Dendritic cell treated with granulocyte-macrophage colony-stimulating factor and Interleukin-4, amounts not matched to agents 40 ng/mL and 50 ng/mL, for 4 days (primary cell): ENCODE data around the gene ASCL2.

Experiments used
- H3K27ac Mint-ChIP-seq: one replicate; pipeline ENCODE4 v1.8.0; 2022; ENCODE audit warnings: mild to moderate bottlenecking, mixed read lengths
- H3K27me3 Mint-ChIP-seq: one replicate; pipeline ENCODE4 v1.8.0; 2022; ENCODE audit warnings: mild to moderate bottlenecking, mixed read lengths
- H3K36me3 Mint-ChIP-seq: one replicate; pipeline ENCODE4 v1.8.0; 2022; ENCODE audit warnings: low read depth, mixed read lengths
- H3K4me1 Mint-ChIP-seq: one replicate; pipeline ENCODE4 v1.8.0; 2022; ENCODE audit warnings: low read depth, mixed read lengths
- H3K4me3 Mint-ChIP-seq: one replicate; pipeline ENCODE4 v1.8.0; 2022; ENCODE audit warnings: mild to moderate bottlenecking, moderate library complexity, mixed read lengths
- H3K9me3 Mint-ChIP-seq: one replicate; pipeline ENCODE4 v1.8.0; 2022; ENCODE audit warnings: mixed read lengths
- intact Hi-C: fragments of 100-400 bp; cut with micrococcal nuclease; formaldehyde crosslinking; loops from one replicate; pipeline ENCODE4 v1.15.0; 2022

ASCL2 gene

GRCh38 chr11:2312232-2313042, 42.0 kb upstream of the ASCL2 start:
- H3K36me3 Mint-ChIP-seq = peaks cover 51% of the 10 kb centered on the region
- H3K9me3 Mint-ChIP-seq = no peaks in the 10 kb centered on the region
- peaks cover 13% of the 10 kb centered on the region for H3K27me3 Mint-ChIP-seq
- peaks cover 22% of the 10 kb centered on the region for H3K4me1 Mint-ChIP-seq
- intact Hi-C loops = no loop called here
- no peak overlapping the region for H3K4me3 Mint-ChIP-seq
- no peak overlapping the region for H3K27ac Mint-ChIP-seq

GRCh38 chr11:2311353-2312133, 41.2 kb upstream of the ASCL2 start:
- Mint-ChIP-seq H3K27ac (no peak overlapping the region), H3K36me3 (peaks cover 51% of the 10 kb centered on the region), H3K4me1 (peaks cover 31% of the 10 kb centered on the region), H3K9me3 (no peaks in the 10 kb centered on the region), H3K4me3 (no peak overlapping the region), H3K27me3 (peaks cover 9% of the 10 kb centered on the region)
- intact Hi-C loops = no loop called here

- no peaks in the 10 kb centered on the region for H3K9me3 Mint-ChIP-seq
- intact Hi-C loops = no loop called here
- H3K27ac Mint-ChIP-seq = no peak overlapping the region
- peaks cover 9% of the 10 kb centered on the region for H3K27me3 Mint-ChIP-seq
- peaks cover 38% of the 10 kb centered on the region for H3K4me1 Mint-ChIP-seq
- H3K4me3 Mint-ChIP-seq = no peak overlapping the region
- peaks cover 52% of the 10 kb centered on the region for H3K36me3 Mint-ChIP-seq
Observed at GRCh38 chr11:2310786-2311352, 40.5 kb upstream of the ASCL2 start.

GRCh38 chr11:2310073-2310785, 39.8 kb upstream of the ASCL2 start:
- Mint-ChIP-seq H3K9me3 (no peaks in the 10 kb centered on the region), H3K4me1 (peaks cover 44% of the 10 kb centered on the region), H3K27ac (no peak overlapping the region), H3K36me3 (peaks cover 51% of the 10 kb centered on the region), H3K4me3 (no peak overlapping the region), H3K27me3 (peaks cover 9% of the 10 kb centered on the region)
- intact Hi-C loops = no loop called here

- intact Hi-C loops = loop anchor here (10.0 kb wide), 1 partner anchor 575 kb away; the partner anchor contains the start of gene CDKN1C
Observed at GRCh38 chr11:2309251-2310072, 39.1 kb upstream of the ASCL2 start.

GRCh38 chr11:2308713-2309112, 38.3 kb upstream of the ASCL2 start:
- Mint-ChIP-seq H3K4me1 (peaks cover 59% of the 10 kb centered on the region), H3K36me3 (peaks cover 61% of the 10 kb centered on the region), H3K27me3 (peaks cover 9% of the 10 kb centered on the region), H3K9me3 (no peaks in the 10 kb centered on the region), H3K4me3 (no peak overlapping the region), H3K27ac (no peak overlapping the region)
- intact Hi-C loops = loop anchor here (10.0 kb wide), 1 partner anchor 576 kb away; the partner anchor contains the start of gene CDKN1C

More at GRCh38 chr11:2309251-2310072, 39.1 kb upstream of the ASCL2 start:
- no peak overlapping the region for H3K4me3 Mint-ChIP-seq
- peaks cover 52% of the 10 kb centered on the region for H3K4me1 Mint-ChIP-seq
- peaks cover 9% of the 10 kb centered on the region for H3K27me3 Mint-ChIP-seq
- no peak overlapping the region for H3K27ac Mint-ChIP-seq
- H3K36me3 Mint-ChIP-seq = peaks cover 55% of the 10 kb centered on the region
- no peaks in the 10 kb centered on the region for H3K9me3 Mint-ChIP-seq

GRCh38 chr11:2307501-2308331, 37.3 kb upstream of the ASCL2 start:
- H3K9me3 Mint-ChIP-seq = no peaks in the 10 kb centered on the region
- H3K4me1 Mint-ChIP-seq = peaks cover 64% of the 10 kb centered on the region
- intact Hi-C loops = loop anchor here (10.0 kb wide), 1 partner anchor 577 kb away; the partner anchor contains the start of gene CDKN1C
- no peak overlapping the region for H3K27ac Mint-ChIP-seq
- H3K36me3 Mint-ChIP-seq = peaks cover 65% of the 10 kb centered on the region
- H3K27me3 Mint-ChIP-seq = peaks cover 9% of the 10 kb centered on the region
- no peak overlapping the region for H3K4me3 Mint-ChIP-seq

GRCh38 chr11:2306877-2307500, 36.6 kb upstream of the ASCL2 start:
- H3K9me3 Mint-ChIP-seq = no peaks in the 10 kb centered on the region
- intact Hi-C loops = loop anchor here (10.0 kb wide), 1 partner anchor 578 kb away; the partner anchor contains the start of gene CDKN1C
- no peak overlapping the region for H3K4me3 Mint-ChIP-seq
- H3K4me1 Mint-ChIP-seq = peaks cover 66% of the 10 kb centered on the region
- peaks cover 7% of the 10 kb centered on the region for H3K27me3 Mint-ChIP-seq
- H3K27ac Mint-ChIP-seq = peak overlapping the region; percentile 64
- H3K36me3 Mint-ChIP-seq = peaks cover 72% of the 10 kb centered on the region

- Mint-ChIP-seq H3K4me1 (peaks cover 61% of the 10 kb centered on the region), H3K27ac (peak overlapping the region; percentile 64)
- intact Hi-C loops = loop anchor here (10.0 kb wide), 1 partner anchor 578 kb away; the partner anchor contains the start of gene CDKN1C
Observed at GRCh38 chr11:2306452-2306823, 36.0 kb upstream of the ASCL2 start.

GRCh38 chr11:2305788-2306451, 35.5 kb upstream of the ASCL2 start:
- Mint-ChIP-seq H3K27me3 (no peaks in the 10 kb centered on the region), H3K9me3 (no peaks in the 10 kb centered on the region), H3K4me3 (peak overlapping the region; percentile 97), H3K36me3 (peaks cover 83% of the 10 kb centered on the region), H3K4me1 (peaks cover 59% of the 10 kb centered on the region), H3K27ac (peak overlapping the region; percentile 64)
- intact Hi-C loops = loop anchor here (1.0 to 10.0 kb wide), 3 partner anchors 94 to 579 kb away; partner anchors contain the start of genes CDKN1C and TSSC4

More at GRCh38 chr11:2306452-2306823, 36.0 kb upstream of the ASCL2 start:
- Mint-ChIP-seq H3K27me3 (peaks cover 2% of the 10 kb centered on the region), H3K9me3 (no peaks in the 10 kb centered on the region), H3K36me3 (peaks cover 78% of the 10 kb centered on the region), H3K4me3 (peak overlapping the region; percentile 97)

GRCh38 chr11:2305140-2305778, 34.9 kb upstream of the ASCL2 start:
- intact Hi-C loops = loop anchor here (1.0 to 10.0 kb wide), 3 partner anchors 95 to 580 kb away; partner anchors contain the start of genes CDKN1C and TSSC4
- Mint-ChIP-seq H3K4me3 (peak overlapping the region; percentile 97), H3K27me3 (no peaks in the 10 kb centered on the region), H3K4me1 (peaks cover 54% of the 10 kb centered on the region), H3K27ac (peak overlapping the region; percentile 87), H3K9me3 (no peaks in the 10 kb centered on the region), H3K36me3 (peaks cover 90% of the 10 kb centered on the region)
